Adrenal gland (tissue), 5 donors: ENCODE results near the gene GLYR1.

Experiments
- CTCF ChIP-seq, 6 experiments: fragments of 450-650 bp in 4 of 6; fragments of 200-600 bp in 2 of 6; sonication (generic) in 1 of 6; IDR thresholded peaks; 1 replicate in 5 of 6; 2 replicates in 1 of 6; pipeline versions ENCODE4 v1.5.1 to v1.8.0; 2016 to 2021; ENCODE audit warnings: antibody characterized with exemption in 6 of 6, mild to moderate bottlenecking in 2 of 6, moderate library complexity in 1 of 6
- POLR2A ChIP-seq, 2 donors: fragments of 450-650 bp; IDR thresholded peaks; one replicate each; pipeline ENCODE4 v1.6.1; 2017; ENCODE audit warnings: antibody characterized with exemption in 2 of 2, mild to moderate bottlenecking in 2 of 2, moderate library complexity in 1 of 2
- donor health status: DM: no; HTN: no; CAD: no.

GRCh38 chr16:4825196-4825595 is 21.9 kb downstream of the GLYR1 start:
- TF ChIP-seq CTCF (IDR thresholded peaks at IDR 0.05) (no peak), POLR2A (IDR thresholded peaks at IDR 0.05) (no peak)
